ENCODE results near the gene UPK1A.

The UPK1A gene

GRCh38 chr19:35666251-35666913 is at the start of gene UPK1A:
TSS of gene UPK1A (plus strand) at chr19:35666517. CDS start at chr19:35666813, 296 bp downstream.
- Mint-ChIP-seq H3K9me3 (no peaks in the 10 kb centered on the region), H3K4me1 (no peaks in the 10 kb centered on the region), H3K27me3 (ENCODE audit: low read depth, poor library complexity) (peaks cover 33% of the 10 kb centered on the region), H3K27ac (no peak within 1 kb of the TSS), H3K4me3 (no peak within 1 kb of the TSS), H3K36me3 (ENCODE audit: low read depth) (peaks cover 28% of the 10 kb centered on the region)
- no peak for TF ChIP-seq CTCF (IDR thresholded peaks at IDR 0.05)
- DNase-seq = no peak

DNA sequence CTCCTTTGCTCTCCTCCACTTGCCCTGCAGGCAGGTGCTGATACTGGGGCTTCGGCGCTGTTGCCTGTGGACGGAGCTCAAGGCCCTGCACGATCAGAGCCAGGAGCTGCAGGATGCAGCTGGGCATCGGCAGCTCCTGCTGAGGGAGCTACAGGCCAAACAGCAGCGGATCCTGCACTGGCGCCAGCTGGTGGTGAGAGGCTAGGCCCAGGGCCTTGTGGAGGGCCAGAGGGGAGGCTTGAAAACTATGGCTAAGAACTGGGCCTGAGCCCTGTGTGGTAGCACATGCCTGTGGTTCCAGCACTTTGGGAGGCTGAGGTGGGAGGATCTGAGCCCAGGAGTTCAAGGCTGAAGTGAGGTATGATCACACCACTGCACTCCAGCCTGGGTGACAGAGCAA is 47.5 kb upstream of the UPK1A start:
- H3K4me3 Mint-ChIP-seq = no peak overlapping the region
- no peak overlapping the region for H3K27ac Mint-ChIP-seq
- peaks cover 29% of the 10 kb centered on the region for H3K36me3 Mint-ChIP-seq (ENCODE audit: low read depth)
- no peaks in the 10 kb centered on the region for H3K9me3 Mint-ChIP-seq
- no peak for TF ChIP-seq CTCF (IDR thresholded peaks at IDR 0.05)
- no peaks in the 10 kb centered on the region for H3K4me1 Mint-ChIP-seq
- DNase-seq = no peak
- H3K27me3 Mint-ChIP-seq (ENCODE audit: low read depth, poor library complexity) = peaks cover 2% of the 10 kb centered on the region

DNA sequence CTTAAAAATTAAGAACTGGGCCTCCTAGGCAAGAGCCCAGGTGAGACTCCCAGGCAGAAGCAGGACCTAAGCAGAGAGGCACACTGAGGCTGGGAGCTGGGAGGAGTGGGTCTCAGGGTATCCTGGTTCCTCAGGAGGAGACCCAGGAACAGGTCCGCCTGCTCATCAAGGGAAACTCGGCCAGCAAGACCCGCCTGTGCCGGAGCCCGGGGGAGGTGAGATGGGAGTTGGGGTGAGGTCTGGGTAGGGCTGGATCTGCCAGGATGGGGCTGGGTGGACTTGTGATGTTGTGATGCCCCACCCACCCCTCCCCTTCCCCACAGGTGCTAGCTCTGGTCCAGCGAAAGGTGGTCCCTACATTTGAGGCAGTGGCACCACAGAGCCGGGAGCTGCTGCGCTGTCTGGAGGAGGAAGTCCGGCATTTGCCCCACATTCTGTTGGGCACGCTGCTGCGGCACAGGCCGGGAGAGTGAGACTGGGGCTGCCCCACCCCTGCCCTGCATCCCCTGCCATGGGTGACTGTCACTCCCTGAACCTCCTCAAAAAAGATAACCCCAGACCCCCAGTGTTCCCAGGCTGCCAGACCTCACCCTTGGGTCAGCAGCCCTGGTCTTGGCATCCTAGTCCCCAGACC is 46.9 kb upstream of the UPK1A start:
- Mint-ChIP-seq H3K4me1 (no peaks in the 10 kb centered on the region), H3K4me3 (no peak overlapping the region), H3K36me3 (ENCODE audit: low read depth) (peaks cover 29% of the 10 kb centered on the region), H3K27ac (no peak overlapping the region), H3K27me3 (ENCODE audit: low read depth, poor library complexity) (peaks cover 2% of the 10 kb centered on the region), H3K9me3 (no peaks in the 10 kb centered on the region)
- DNase-seq = no peak
- no peak for TF ChIP-seq CTCF (IDR thresholded peaks at IDR 0.05)

GRCh38 chr19:35620001-35620400 is 46.3 kb upstream of the UPK1A start:
- Mint-ChIP-seq H3K36me3 (ENCODE audit: low read depth) (peaks cover 24% of the 10 kb centered on the region), H3K4me3 (no peak overlapping the region), H3K4me1 (no peaks in the 10 kb centered on the region), H3K9me3 (no peaks in the 10 kb centered on the region), H3K27me3 (ENCODE audit: low read depth, poor library complexity) (peaks cover 2% of the 10 kb centered on the region), H3K27ac (no peak overlapping the region)
- DNase-seq = no peak
- no peak for TF ChIP-seq CTCF (IDR thresholded peaks at IDR 0.05)

GRCh38 chr19:35621708-35622107 is 44.6 kb upstream of the UPK1A start:
- H3K4me1 Mint-ChIP-seq = no peaks in the 10 kb centered on the region
- peaks cover 2% of the 10 kb centered on the region for H3K27me3 Mint-ChIP-seq (ENCODE audit: low read depth, poor library complexity)
- no peak for TF ChIP-seq CTCF (IDR thresholded peaks at IDR 0.05)
- peak overlapping the region; percentile 89 for H3K27ac Mint-ChIP-seq
- H3K9me3 Mint-ChIP-seq = no peaks in the 10 kb centered on the region
- DNase-seq = no peak
- H3K36me3 Mint-ChIP-seq (ENCODE audit: low read depth) = peaks cover 13% of the 10 kb centered on the region
- H3K4me3 Mint-ChIP-seq = no peak overlapping the region

DNA sequence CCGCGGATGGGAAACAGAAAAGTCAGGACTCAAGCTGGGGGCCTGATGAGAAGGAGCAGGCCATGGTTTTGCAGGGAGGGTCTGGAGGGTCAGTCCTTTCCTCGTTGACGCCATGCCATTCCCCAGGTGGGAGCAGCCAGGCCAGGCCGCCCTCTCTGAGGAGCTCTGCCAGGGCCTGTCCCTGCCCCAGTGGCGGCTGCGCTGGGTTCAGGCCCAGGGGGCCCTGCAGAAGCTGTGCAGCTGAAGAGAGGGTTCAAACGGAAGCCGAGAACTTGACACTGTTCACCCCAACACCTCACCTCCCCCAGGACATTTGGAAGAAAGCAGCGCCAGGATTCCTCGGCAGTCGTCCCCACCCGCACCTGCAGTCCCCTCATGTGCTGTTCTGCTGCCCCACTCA is 43.6 kb upstream of the UPK1A start:
- Mint-ChIP-seq H3K27me3 (ENCODE audit: low read depth, poor library complexity) (peaks cover 2% of the 10 kb centered on the region), H3K36me3 (ENCODE audit: low read depth) (peaks cover 11% of the 10 kb centered on the region), H3K9me3 (no peaks in the 10 kb centered on the region), H3K4me1 (no peaks in the 10 kb centered on the region), H3K27ac (peak overlapping the region; percentile 92), H3K4me3 (no peak overlapping the region)
- TF ChIP-seq CTCF (IDR thresholded peaks at IDR 0.05) = no peak
- DNase-seq = no peak
